HG03064 (cell line): ENCODE results near the gene RBFOX1.

Experiments used
- ATAC-seq: cut with Tn5 transposase; IDR thresholded peaks from one replicate; pipeline ENCODE4 v1.9.1; 2021; ENCODE audit warnings: low read depth; ENCODE audit not compliant: unreplicated experiment

Gene RBFOX1

DNA sequence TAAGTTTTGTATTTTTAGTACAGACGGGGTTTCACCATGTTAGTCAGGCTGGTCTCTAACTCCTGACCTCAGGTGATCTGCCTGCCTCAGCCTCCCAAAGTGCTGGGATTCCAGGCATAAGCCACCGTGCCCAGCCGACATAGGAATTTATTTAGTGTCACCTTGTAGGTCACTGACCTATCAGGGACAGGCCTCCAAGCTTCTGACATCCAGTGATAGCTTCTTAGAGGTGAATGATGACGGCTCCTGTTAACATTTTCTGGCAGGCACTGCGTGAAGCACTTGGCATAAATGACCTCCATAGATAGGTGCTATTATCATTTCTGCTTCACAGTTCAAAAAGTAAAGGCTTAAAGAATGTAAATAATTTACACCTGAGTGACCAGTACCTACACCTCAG is 71.6 kb downstream of the RBFOX1 start:
- ATAC-seq, result no peak

DNA sequence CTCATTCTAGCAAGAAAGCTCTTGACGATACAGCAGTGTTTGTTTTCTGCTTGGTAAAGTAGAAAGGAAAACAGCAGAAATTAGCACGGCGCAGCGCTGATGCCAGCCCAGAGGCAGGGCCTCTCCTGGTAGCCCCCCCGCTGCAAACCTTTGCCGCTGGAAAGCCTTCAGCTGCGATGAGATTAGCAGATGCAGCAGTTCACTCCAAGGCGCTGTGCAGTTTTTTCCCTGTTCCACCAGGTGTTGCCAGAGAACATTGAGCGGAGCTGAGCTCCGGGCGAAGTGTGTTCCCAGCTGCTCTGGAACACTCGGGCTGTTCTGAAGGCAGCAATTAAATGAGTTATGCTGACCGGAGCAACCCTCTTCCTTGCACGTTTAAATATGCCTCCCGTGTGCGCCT is 72.5 kb downstream of the RBFOX1 start:
- ATAC-seq, result no peak

DNA sequence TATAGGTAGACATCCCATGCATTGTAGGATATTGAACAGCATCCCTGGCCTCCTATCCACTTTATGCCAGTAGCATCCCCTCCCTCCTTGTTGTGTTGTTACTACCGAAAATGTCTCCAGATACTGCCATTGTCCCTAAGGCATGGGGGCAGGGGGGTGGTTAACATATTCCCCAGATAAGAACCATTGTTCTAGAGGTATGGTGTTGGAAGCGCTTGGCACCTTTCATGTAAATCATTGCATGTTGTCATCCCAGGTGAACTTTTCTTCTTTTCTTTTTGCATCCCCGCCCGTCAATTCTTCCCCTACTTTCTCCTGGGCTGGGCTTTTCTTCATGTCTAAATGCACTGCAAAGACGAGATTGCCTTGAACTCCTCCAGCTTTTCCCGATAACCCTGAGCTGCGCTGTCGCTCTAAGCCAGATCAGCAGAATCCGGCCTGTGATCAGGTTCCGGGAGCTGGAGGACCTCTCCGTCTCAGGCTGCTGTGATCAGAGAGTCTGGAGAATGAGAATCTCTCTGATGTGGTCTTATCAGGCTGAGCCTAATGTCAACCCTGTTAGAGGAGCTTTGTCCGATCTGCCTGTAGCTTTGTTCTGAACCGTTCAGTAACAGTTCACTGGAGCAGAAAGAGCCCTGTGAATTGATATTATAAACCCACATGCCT is 76.2 kb downstream of the RBFOX1 start:
- ATAC-seq, result no peak

DNA sequence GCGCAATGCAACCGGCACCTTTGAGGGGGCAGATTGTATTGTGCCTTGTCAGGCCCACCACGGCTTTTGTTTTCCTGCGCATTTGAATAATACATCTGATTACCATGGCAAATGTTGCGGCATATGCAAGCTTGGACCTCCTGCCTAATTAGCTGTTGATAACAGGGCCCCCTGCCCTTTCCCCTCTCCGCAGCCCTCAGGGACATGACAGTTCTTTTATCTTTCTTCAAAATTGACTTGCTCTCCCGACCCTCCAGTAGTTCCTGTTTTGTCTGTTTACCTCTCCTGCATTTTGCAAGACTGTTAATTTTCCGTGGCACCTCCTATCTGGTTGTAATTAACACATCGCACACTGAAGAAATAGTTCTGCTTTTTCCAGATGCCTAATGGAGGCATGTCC is 86.8 kb downstream of the RBFOX1 start:
- no peak for ATAC-seq

DNA sequence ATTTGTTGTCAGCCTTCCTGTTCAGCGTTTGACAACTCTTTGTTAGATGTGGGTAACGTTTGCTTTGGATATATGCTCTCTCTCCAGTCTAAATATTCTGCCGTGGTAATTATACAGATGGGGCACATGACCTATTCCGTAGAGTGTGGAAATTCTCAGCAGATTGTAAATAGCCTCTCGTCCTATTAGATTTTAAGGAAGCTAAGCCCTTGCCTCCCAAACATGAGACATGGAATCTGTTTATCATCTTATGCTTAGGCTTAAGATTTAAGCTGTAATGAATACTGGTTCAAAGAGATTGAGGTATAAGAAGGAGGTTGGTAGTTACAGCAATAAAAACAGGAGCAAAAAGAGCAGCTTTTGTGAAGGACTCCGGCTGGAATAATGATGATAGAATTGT is 87.4 kb downstream of the RBFOX1 start:
- ATAC-seq, result no peak

DNA sequence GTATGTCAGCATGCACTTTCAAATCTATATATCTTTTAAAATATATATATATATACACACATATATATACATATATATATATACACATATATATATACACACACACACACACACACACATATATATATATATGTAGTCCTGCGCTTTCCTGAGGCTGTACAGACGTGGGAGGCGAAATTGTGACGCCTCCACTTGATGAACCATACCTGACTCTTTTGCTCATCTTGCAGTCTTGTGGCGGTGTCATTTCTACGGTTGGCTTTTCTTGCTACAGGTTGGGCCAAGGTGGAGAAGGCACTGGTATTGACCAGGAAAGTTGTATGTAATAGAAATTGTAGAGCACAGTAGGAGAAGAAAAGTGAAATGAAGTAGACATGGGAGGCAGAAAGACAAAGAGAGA is 88.2 kb downstream of the RBFOX1 start:
- no peak for ATAC-seq

DNA sequence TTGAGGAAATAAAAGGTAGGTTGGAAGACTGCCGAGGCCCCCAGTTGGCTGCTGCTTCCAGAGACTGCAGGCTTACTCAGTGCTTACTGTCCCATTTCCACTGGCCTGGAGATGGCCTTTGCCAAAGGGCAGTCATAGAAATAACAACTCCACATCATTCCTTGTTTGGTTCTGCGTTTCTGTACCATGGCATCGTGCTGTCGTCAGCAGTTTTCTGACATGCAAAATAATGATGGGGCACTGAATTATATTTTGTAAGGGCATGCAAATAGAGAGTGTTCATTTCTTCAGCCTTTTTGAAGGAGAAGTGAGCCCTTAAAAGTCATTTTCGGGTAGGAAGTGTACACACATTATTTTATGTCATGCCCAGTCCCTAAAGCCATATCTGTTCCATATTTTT is 88.9 kb downstream of the RBFOX1 start:
- ATAC-seq, result no peak

DNA sequence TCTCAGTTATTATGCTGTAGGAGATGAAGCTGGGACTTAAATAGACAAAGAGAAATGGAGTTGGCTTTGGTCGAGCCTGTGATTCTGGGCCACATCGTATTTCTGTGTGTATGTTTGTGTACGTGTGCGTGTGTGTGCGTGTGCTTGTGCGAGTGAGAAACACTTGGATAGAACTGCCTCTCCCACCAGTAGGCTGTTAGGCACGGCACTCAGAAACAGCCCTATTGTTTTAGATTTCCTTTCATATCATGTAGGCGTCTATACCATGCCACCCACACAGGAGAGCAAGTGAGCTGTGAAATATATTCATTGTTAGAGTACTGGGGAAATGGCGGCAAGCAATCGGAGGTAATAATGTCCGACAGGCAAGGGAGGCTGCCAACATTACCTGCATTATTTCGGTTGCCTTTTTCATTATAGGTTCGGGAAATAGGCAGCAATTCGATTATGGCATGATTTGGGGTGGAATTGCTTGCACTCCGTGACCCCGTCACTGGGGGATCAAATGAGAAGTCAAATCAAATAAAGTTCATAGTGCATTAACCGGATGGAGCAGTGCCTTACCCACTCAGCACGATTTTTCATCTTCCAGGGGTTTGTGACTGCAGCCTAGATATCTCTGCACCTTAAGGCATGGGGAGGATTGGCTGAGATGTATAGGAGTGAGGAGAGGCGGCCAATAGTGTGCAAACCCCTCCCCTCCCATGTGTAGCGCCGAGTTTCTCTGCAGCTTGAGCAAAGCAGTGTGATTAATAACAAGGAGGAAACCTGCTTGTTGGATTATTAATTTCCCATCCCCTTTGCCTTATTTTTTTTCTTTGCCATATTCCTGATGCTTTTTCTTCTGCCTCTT is 89.6 kb downstream of the RBFOX1 start:
- ATAC-seq, result no peak

DNA sequence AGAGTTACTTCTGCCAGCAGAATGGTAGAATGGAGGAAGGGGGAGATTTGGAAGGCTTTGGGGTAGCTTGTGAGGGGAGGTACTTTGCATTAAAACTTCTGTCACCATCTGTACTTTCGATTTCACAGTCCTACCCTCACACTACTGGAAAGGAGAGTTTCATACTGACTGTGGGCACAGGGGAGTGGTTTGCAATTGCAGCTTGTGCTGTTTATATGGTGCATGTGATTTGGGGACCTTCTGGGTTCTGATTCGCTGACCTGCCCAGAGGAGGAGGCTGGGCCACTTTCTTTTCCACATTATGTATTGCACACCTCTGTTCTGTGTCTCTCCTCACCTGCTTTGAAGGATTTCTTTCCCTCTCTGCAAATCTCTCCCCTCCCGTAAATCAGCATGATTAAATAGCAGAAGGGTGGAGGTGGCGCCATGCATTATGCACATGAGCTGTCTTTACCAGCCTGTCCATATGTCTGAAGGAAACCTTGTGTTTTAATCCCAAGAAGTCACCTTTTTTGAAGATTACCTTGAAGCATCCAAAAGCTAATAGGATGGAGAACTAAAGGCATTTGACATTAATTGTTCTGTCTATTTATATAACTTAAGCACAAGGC is 90.9 kb downstream of the RBFOX1 start:
- no peak for ATAC-seq

DNA sequence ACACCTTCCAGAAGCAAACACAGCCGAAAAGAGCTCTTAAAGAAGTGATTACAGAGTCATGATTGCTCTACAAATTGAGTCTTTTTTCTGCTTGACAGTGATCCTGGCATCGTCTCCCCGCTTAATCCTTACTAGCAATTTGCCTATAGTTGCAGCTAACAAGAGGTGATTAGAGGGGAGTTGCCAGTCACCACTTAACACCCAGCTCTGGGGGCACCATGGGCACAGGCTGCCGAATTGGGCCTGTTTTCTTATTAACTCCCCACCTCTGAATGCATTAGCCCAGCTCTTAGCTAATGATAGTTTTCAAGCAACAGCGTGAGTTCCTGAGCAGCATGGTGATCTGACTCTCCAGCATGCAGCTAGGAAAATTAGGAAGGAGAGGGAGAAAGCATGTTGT is 93.5 kb downstream of the RBFOX1 start:
- ATAC-seq, result no peak

DNA sequence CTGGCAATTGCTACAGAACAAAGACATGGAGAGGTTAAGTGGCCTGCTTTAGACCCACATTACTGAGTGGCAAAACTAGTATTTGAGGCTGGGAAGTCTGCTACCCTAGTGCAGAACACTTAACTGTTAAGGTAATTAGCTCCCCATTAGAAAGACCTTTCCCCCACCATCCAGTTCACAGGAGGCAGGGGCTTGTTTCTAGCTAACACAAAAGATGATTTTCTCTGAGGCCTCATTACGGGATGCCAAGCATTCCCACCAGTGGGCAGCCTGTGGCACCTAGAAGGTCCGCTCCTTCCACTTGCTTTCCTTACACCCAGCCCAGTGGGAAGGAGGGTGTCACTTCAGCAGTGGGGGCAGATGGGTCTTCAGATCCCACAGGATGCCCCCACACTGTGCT is 99.1 kb downstream of the RBFOX1 start:
- ATAC-seq, result no peak

DNA sequence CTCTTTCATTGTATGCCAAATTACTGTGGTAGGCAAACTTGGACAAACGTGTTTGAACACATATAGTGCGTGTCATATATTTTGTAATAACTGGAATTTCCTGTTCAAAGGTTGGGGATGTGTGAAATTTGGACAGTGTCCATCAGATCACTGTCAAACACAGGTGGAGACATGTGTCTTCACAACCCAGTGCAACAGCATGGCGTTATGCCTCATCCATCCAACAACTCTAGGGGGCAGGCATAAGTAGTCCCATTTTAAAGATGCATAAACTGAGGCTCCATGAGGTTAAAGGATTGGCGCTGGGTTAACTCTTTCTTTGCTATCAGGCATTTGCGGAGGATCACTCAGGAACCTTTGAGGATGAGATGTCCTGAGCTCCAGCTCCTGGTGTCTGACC is 103.7 kb downstream of the RBFOX1 start:
- ATAC-seq, result no peak

DNA sequence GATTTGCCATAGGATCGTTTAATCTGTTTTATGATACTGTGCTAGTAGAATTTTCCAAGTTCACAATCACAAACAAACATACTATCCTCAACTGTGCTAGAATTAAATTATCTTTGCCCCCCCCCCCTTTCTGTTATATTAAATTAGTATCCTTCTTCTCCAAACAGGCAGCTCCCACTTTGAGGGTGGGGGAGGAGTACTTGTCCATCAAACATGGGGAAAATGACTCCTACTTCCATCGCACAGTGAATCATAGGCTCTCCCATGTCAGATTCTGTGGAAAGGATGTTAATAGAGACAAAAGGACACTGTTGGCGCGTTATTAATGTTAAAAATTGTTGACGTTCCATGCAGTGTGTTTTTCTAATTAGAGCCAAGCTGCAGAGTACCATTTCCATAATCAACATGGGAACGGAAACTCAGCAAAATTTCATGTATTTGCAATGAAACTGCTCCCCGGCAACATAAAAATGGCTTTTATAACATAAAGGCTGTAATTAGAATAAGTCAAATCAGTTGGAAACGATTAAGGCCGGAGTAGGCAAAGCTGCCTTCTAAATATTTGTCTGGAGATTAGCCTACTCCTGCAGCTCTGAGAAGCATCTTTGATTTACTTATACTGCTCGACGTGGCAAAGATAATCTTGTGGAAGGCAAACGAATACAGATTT is 104.6 kb downstream of the RBFOX1 start:
- no peak for ATAC-seq

DNA sequence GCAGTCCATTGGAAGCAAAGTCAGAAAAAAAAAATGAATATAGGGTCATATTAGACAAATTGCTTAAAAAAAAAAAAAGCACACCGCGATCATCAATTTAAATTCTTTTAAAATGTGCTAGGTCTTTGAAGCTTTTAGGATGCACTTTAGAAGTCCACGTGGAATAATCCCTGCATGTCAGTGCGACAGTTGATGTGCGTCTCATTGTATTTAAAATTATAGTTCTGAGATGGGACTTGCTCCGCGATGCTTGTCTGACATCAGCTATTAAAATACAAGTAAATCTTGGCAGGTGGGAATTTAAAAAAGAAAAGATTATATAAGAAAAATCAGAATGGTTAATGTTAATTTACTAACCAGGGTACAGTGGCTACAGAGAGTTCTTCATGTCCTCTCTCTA is 105.2 kb downstream of the RBFOX1 start:
- no peak for ATAC-seq

DNA sequence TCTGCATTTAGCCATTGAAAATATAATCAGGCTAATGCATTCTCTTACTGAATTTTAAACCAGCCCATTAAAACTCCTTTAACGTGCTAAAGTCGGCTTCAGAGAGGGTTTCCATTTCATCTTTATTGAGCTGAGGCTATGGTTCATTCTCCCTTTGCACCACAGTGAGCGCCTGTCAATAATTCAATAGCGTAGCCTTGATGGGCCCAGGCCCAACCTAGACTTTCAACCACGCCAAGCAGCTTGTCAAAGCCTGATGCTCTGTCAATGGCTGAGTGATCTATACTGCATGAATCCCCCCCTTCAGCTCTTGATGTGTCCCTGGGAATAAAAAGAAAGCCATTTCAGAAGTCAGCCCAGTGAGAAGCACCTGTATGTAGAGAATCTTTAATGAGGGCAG is 106.0 kb downstream of the RBFOX1 start:
- no peak for ATAC-seq

DNA sequence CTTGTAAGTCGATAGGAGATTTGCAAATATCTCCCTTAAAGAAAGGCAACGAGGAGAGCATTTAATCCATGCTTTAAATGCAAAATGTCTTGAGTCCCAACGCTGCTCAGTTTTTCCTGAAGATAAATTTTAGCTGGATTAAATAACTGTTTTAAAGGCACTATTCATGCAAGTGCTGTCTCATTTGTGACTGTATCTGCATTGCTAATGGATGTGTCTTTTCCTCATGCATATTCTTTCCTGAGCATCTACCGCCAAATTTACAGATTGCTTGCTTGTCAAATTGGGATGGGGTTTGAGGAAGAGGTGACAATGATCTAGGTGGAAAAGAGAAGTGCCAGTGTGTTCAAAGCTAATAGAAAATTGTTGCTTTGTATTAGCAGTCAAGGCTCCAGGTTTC is 106.9 kb downstream of the RBFOX1 start:
- ATAC-seq, result no peak

DNA sequence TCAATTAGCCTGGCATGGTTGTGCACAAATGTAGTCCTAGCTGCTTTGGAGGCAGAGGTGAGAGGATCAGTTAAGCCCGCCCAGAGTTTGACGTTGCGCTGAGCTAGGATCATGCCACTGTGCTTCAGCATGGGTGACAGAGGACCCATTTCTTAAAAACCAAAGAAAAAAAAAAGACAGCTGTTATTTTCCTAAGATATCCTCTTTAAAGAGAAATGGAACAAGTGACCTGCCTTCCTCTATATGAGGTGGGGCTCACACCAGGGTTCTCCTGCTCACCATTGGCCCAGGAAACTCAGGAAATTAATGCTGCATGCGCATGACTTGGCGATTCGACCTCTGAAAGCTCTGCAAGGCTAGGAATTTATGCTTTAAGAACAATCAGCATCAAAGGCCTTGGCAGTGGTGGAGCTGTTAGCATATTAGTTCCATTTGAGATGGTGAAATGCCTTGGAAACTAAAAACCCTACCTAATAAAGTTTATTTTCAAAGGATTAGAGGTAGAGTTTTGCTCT is 108.3 kb downstream of the RBFOX1 start:
- no peak for ATAC-seq

DNA sequence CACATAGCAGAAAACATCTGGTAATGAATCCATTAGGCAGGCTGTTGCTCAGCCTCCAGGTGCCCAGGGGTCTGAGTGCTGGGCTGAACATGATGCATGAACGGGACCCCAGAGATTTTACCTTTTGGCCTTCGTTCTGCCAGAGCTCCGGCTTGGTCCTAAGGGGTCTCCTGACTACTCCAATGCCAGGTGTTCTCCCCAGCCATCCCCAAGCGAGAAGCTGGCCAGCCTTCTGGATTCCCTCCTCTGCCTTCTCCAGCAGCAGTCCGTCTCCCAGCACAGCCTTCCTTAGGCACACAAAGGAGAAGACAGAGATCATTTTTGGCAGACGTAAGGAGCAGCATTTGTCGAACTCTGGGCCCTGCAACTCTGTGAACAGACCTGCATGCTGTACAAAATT is 109.4 kb downstream of the RBFOX1 start:
- no peak for ATAC-seq

DNA sequence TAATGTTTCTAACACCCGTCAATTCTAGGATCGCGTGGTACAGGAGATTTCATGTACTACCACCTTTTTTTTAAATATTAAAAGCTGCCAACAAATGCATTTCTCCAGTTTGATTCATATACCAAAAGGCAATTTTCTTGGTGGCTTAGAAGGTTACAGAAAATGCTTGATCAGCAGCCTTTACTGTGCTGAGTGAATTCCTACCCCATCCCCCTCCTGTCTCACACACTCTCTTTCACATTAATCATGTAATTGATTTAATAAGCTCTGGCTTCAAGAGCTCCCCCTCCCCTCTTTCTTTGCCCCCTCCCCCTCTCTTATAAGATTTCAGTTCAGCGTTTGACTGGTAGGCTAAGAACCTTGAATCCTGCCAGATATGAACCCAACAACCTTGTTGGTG is 110.5 kb downstream of the RBFOX1 start:
- ATAC-seq, result no peak

DNA sequence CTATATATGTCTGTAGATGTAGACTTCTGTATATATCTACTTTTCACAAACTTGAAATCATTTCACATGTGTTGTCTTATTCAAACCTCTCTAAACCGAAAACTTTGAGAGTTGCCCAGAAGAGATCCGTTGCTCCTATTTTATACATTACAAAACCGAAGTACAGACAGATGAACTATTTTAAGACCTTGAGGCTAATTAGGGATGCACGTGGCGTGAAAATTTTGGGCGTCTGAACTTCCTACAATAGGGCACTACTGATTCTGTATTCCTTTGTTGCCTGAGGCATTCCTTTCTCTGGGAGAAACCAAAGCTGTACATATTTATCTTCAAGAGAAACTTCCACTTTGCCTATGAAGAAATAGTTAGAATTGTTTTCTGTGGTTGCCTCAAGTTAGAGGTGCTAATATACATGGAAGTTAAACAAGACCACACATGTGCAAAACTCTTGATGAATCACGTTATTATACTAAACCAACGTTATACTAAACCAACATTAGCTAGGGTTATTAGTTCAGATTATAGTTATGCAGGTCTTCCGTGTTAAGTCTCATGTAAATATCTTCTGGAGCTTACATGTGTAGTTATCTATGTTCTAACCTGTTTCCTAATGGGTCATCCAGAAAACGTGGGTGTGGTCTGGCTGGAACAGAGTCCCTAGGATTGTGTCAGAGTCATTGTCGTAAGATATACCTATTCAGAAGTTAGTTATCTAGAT is 111.2 kb downstream of the RBFOX1 start:
- ATAC-seq, result no peak
